GM12892 (cell line): Measurements from ENCODE around the gene SLCO4C1.

Experiments used
- POLR2A ChIP-seq: IDR thresholded peaks from 2 replicates; pipeline ENCODE4 v1.6.1; 2011; ENCODE audit warnings: low read depth, low read length, control low read depth
- TAF1 ChIP-seq: IDR thresholded peaks from 2 replicates; pipeline ENCODE4 v1.6.1; 2011; ENCODE audit warnings: low read depth, mild to moderate bottlenecking, control low read depth, low read length, borderline replicate concordance

GRCh38 chr5:102200861-102201260, 95.2 kb downstream of the SLCO4C1 start:
- TF ChIP-seq POLR2A (no peak), TAF1 (no peak)
